Measurements from ENCODE around the gene ZNF385B.
A peak's percentile ranks its signal among the peaks of the same experiment; 100 is the strongest.

The ZNF385B gene

GRCh38 chr2:179443180-179443579, 418.2 kb downstream of the ZNF385B start:
- Histone ChIP-seq H3K4me3 (replicated peaks; ENCODE audit: insufficient read depth, low read length) (no peak overlapping the region), H3K27me3 (ENCODE audit: insufficient read depth, poor library complexity, severe bottlenecking) (no peaks in the 10 kb centered on the region), H3K27ac (replicated peaks) (peak overlapping the region; percentile 40)
- TF ChIP-seq SPI1 (IDR thresholded peaks at IDR 0.05; ENCODE audit: borderline replicate concordance, low read depth) (no peak), POLR2AphosphoS5 (IDR thresholded peaks at IDR 0.05; ENCODE audit: low read depth) (no peak), GABPA (IDR thresholded peaks at IDR 0.05; ENCODE audit: low read depth) (no peak), CTCF (IDR thresholded peaks at IDR 0.05; ENCODE audit: insufficient read depth, low read length) (no peak), REST (IDR thresholded peaks at IDR 0.05; ENCODE audit: insufficient replicate concordance, low read depth) (no peak)
- peak in 1 of 2 experiments; percentile 35 for DNase-seq (ENCODE audit: low read depth in 1 of 2, low spot score in 1 of 2)

GRCh38 chr2:179442206-179442605, 419.2 kb downstream of the ZNF385B start:
- TF ChIP-seq POLR2AphosphoS5 (IDR thresholded peaks at IDR 0.05; ENCODE audit: low read depth) (no peak), SPI1 (IDR thresholded peaks at IDR 0.05; ENCODE audit: borderline replicate concordance, low read depth) (no peak), GABPA (IDR thresholded peaks at IDR 0.05; ENCODE audit: low read depth) (no peak)
- no peak for DNase-seq (ENCODE audit: low read depth in 1 of 2, low spot score in 1 of 2)
- Histone ChIP-seq H3K4me3 (replicated peaks; ENCODE audit: insufficient read depth, low read length) (no peak overlapping the region), H3K27ac (replicated peaks) (peak overlapping the region; percentile 40), H3K27me3 (ENCODE audit: insufficient read depth, poor library complexity, severe bottlenecking) (no peaks in the 10 kb centered on the region)

GRCh38 chr2:179441551-179441950, 419.9 kb downstream of the ZNF385B start:
- DNase-seq (ENCODE audit: low read depth in 1 of 2, low spot score in 1 of 2) = no peak
- no peak overlapping the region for H3K27ac ChIP-seq (replicated peaks)
- no peaks in the 10 kb centered on the region for H3K27me3 ChIP-seq (ENCODE audit: insufficient read depth, poor library complexity, severe bottlenecking)
- no peak overlapping the region for H3K4me3 ChIP-seq (replicated peaks; ENCODE audit: insufficient read depth, low read length)
- TF ChIP-seq CTCF (IDR thresholded peaks at IDR 0.05; ENCODE audit: insufficient read depth, low read length) (no peak), REST (IDR thresholded peaks at IDR 0.05; ENCODE audit: insufficient replicate concordance, low read depth) (no peak), POLR2AphosphoS5 (IDR thresholded peaks at IDR 0.05; ENCODE audit: low read depth) (no peak), GABPA (IDR thresholded peaks at IDR 0.05; ENCODE audit: low read depth) (no peak), SPI1 (IDR thresholded peaks at IDR 0.05; ENCODE audit: borderline replicate concordance, low read depth) (no peak)

GRCh38 chr2:179440642-179441251, 420.7 kb downstream of the ZNF385B start:
- H3K4me3 ChIP-seq (replicated peaks; ENCODE audit: insufficient read depth, low read length) = no peak overlapping the region
- no peaks in the 10 kb centered on the region for H3K27me3 ChIP-seq (ENCODE audit: insufficient read depth, poor library complexity, severe bottlenecking)
- TF ChIP-seq POLR2AphosphoS5 (IDR thresholded peaks at IDR 0.05; ENCODE audit: low read depth) (no peak), SPI1 (IDR thresholded peaks at IDR 0.05; ENCODE audit: borderline replicate concordance, low read depth) (peak; percentile 90), CTCF (IDR thresholded peaks at IDR 0.05; ENCODE audit: insufficient read depth, low read length) (peak; percentile 42)
- H3K27ac ChIP-seq (replicated peaks) = no peak overlapping the region
- peak in 1 of 2 experiments; percentile 41 for DNase-seq (ENCODE audit: low read depth in 1 of 2, low spot score in 1 of 2)
